A549 (cell line): ENCODE results near the gene ACOXL. TPM values are rescaled to one million over a fixed set of nuclear protein-coding genes. Genes with fewer than 3 reads are reported as not detected.

ENCODE experiments used
- ATAC-seq, 2 experiments: fragments of 200-7000 bp in 1 of 2; fragments of >200 bp in 1 of 2; cut with Nextera tagmentation in 1 of 2; cut with Tn5 transposase in 1 of 2; 3 replicates each; pipeline versions ENCODE4 v1.8.0 to v1.9.1; 2018 to 2020; ENCODE audit warnings: mild to moderate bottlenecking in 1 of 2, moderate library complexity in 1 of 2
- CTCF ChIA-PET: fragments of 300-600 bp; sonication (Branson Sonifier 250); formaldehyde crosslinking; extraction: SDS; loops from one replicate; lab custom pipeline; 2021; ENCODE audit warnings: antibody characterized with exemption, inconsistent platforms; lab: Yijun Ruan, JAX
- POLR2A ChIA-PET: fragments of 350-600 bp; formaldehyde crosslinking; extraction: SDS; loops from one replicate; lab custom pipeline; 2021; ENCODE audit warnings: antibody characterized with exemption, inconsistent platforms; lab: Yijun Ruan, JAX
- DNase-seq, 2 experiments: peaks; one replicate each; pipeline versions ENCODE4 v3.0.0 to v3.0.0-alpha.2; 2011 to 2016; ENCODE audit warnings: low read depth in 1 of 2, low spot score in 1 of 2
- FAIRE-seq: peaks from 2 replicates; lab custom pipeline; 2011; peaks lifted over from hg19 to GRCh38; lab: Jason Lieb, UNC
- H3K27ac ChIP-seq, 2 experiments: fragments of >200 bp; sonication (Bioruptor Twin); formaldehyde crosslinking; 3 replicates each; pipeline ENCODE4 v1.5.1; 2016 to 2017
- H3K4me1 ChIP-seq: fragments of >200 bp; sonication (Bioruptor Twin); formaldehyde crosslinking; 3 replicates; pipeline ENCODE4 v1.6.1; 2016
- H3K4me2 ChIP-seq: fragments of >200 bp; sonication (Bioruptor Twin); formaldehyde crosslinking; 3 replicates; pipeline ENCODE4 v1.6.1; 2016
- H3K4me3 ChIP-seq: fragments of >200 bp; sonication (Bioruptor Twin); formaldehyde crosslinking; 3 replicates; pipeline ENCODE4 v1.5.1; 2016
- H3K9me3 ChIP-seq: fragments of >200 bp; sonication (Bioruptor Twin); formaldehyde crosslinking; 3 replicates; pipeline ENCODE4 v1.6.1; 2016
- ATOH8 ChIP-seq: fragments of 250-450 bp; sonication (Bioruptor Pico); IDR thresholded peaks from 2 replicates; pipeline ENCODE4 v1.5.0; 2020; ENCODE audit warnings: low read depth, mild to moderate bottlenecking, moderate library complexity
- BHLHE40 ChIP-seq: IDR thresholded peaks from 2 replicates; pipeline ENCODE4 v1.6.1; 2012; ENCODE audit warnings: low read depth, low read length, inconsistent platforms
- CBX8 ChIP-seq: fragments of 200-600 bp; sonication (generic); IDR thresholded peaks from 2 replicates; pipeline ENCODE4 v1.6.1; 2016
- CEBPB ChIP-seq, 2 experiments: fragments of >200 bp in 1 of 2; sonication (Bioruptor Twin) in 1 of 2; formaldehyde crosslinking in 1 of 2; IDR thresholded peaks; 2 replicates each; pipeline ENCODE4 v1.6.1; 2012 to 2016
- CHD2 ChIP-seq: fragments of 150-350 bp; IDR thresholded peaks from 2 replicates; pipeline ENCODE4 v1.6.1; 2014; ENCODE audit warnings: low read length; ENCODE audit not compliant: partially characterized antibody
- CHD4 ChIP-seq: fragments of 200-600 bp; sonication (generic); IDR thresholded peaks from 2 replicates; pipeline ENCODE4 v1.6.1; 2016; ENCODE audit warnings: antibody characterized with exemption, mild to moderate bottlenecking, borderline replicate concordance
- CTCF ChIP-seq: fragments of >200 bp; sonication (Bioruptor Twin); formaldehyde crosslinking; IDR thresholded peaks from 3 replicates; pipeline ENCODE4 v1.5.1; 2016
- EP300 ChIP-seq, 2 experiments: fragments of >200 bp; sonication (Bioruptor Twin); formaldehyde crosslinking; IDR thresholded peaks; 2 replicates in 1 of 2; 3 replicates in 1 of 2; pipeline ENCODE4 v1.6.1; 2016 to 2017
- FOSB ChIP-seq: fragments of 250-450 bp; sonication (Bioruptor Pico); IDR thresholded peaks from 2 replicates; pipeline ENCODE4 v1.5.0; 2020; ENCODE audit warnings: mild to moderate bottlenecking, moderate library complexity
- FOSL2 ChIP-seq, 2 experiments: fragments of 450-650 bp in 1 of 2; fragments of >200 bp in 1 of 2; sonication (Bioruptor Twin) in 1 of 2; formaldehyde crosslinking; IDR thresholded peaks; 2 replicates each; pipeline versions ENCODE4 v1.5.0 to v1.6.1; 2016 to 2020; ENCODE audit warnings: mild to moderate bottlenecking in 1 of 2, moderate library complexity in 1 of 2
- FOXS1 ChIP-seq: fragments of 250-450 bp; sonication (Bioruptor Pico); IDR thresholded peaks from 2 replicates; pipeline ENCODE4 v1.5.0; 2020; ENCODE audit warnings: mild to moderate bottlenecking, moderate library complexity
- HES2 ChIP-seq: fragments of >200 bp; sonication (Bioruptor Twin); formaldehyde crosslinking; IDR thresholded peaks from 2 replicates; pipeline ENCODE4 v1.6.1; 2016
- HOXB13 ChIP-seq: fragments of 250-450 bp; sonication (Bioruptor Pico); IDR thresholded peaks from 2 replicates; pipeline ENCODE4 v1.5.0; 2020; ENCODE audit warnings: low read depth, mild to moderate bottlenecking, moderate library complexity
- JUNB ChIP-seq: fragments of >200 bp; sonication (Bioruptor Twin); formaldehyde crosslinking; IDR thresholded peaks from 2 replicates; pipeline ENCODE4 v1.6.1; 2016
- KDM1A ChIP-seq: fragments of 200-600 bp; sonication (generic); IDR thresholded peaks from 2 replicates; pipeline ENCODE4 v1.6.1; 2016; ENCODE audit warnings: low read depth, mild to moderate bottlenecking
- KDM5A ChIP-seq: fragments of 200-600 bp; sonication (generic); IDR thresholded peaks from 2 replicates; pipeline ENCODE4 v1.6.1; 2016; ENCODE audit warnings: antibody characterized with exemption, mild to moderate bottlenecking
- MAFK ChIP-seq: fragments of 450-650 bp; IDR thresholded peaks from 2 replicates; pipeline ENCODE4 v1.6.1; 2014; ENCODE audit not compliant: partially characterized antibody
- MAX ChIP-seq: IDR thresholded peaks from 2 replicates; pipeline ENCODE4 v1.6.1; 2012
- MAZ ChIP-seq: fragments of 150-350 bp; IDR thresholded peaks from 2 replicates; pipeline ENCODE4 v1.6.1; 2014; ENCODE audit warnings: antibody characterized with exemption, low read depth, low read length, borderline replicate concordance
- MYC ChIP-seq: IDR thresholded peaks from 2 replicates; pipeline ENCODE4 v1.6.1; 2012; ENCODE audit warnings: mild to moderate bottlenecking, inconsistent platforms, low read length, improper control_type of control experiment, borderline replicate concordance
- NFE2L2 ChIP-seq: fragments of 150-350 bp; conservative IDR thresholded peaks from 2 replicates; pipeline ENCODE4 v1.6.1; 2014; ENCODE audit warnings: low read length
- PBX3 ChIP-seq: IDR thresholded peaks from 2 replicates; pipeline ENCODE4 v1.6.1; 2012
- POLR2A ChIP-seq: IDR thresholded peaks from 2 replicates; pipeline ENCODE4 v1.6.1; 2012; ENCODE audit warnings: mild to moderate bottlenecking, low read length
- RARB ChIP-seq: fragments of 250-450 bp; sonication (Bioruptor Pico); IDR thresholded peaks from 2 replicates; pipeline ENCODE4 v1.8.0; 2021; ENCODE audit warnings: mild to moderate bottlenecking, moderate library complexity
- RFX5 ChIP-seq: fragments of 450-650 bp; IDR thresholded peaks from 2 replicates; pipeline ENCODE4 v1.7.1; 2014; ENCODE audit warnings: antibody characterized with exemption, mild to moderate bottlenecking, moderate library complexity
- TFCP2L1 ChIP-seq: fragments of 250-450 bp; sonication (Bioruptor Pico); IDR thresholded peaks from 2 replicates; pipeline ENCODE4 v1.5.0; 2021; ENCODE audit warnings: mild to moderate bottlenecking
- TP53 ChIP-seq: fragments of 250-450 bp; sonication (Bioruptor Pico); IDR thresholded peaks from 2 replicates; pipeline ENCODE4 v1.5.0; 2021; ENCODE audit warnings: mild to moderate bottlenecking, moderate library complexity
- ZC3H11A ChIP-seq: fragments of 450-650 bp; IDR thresholded peaks from 2 replicates; pipeline ENCODE4 v1.6.1; 2014; ENCODE audit warnings: antibody characterized with exemption, mild to moderate bottlenecking
- ZNF302 ChIP-seq: fragments of 250-450 bp; sonication (Bioruptor Pico); IDR thresholded peaks from 2 replicates; pipeline ENCODE4 v1.9.0; 2021; ENCODE audit warnings: inconsistent platforms, mild to moderate bottlenecking, moderate library complexity
- WGBS: methylation state at CpG from one replicate; pipeline ENCODE4 v1.1.6; 2017; ENCODE audit errors: missing lambda C conversion rate; 5-methylcytosine and 5-hydroxymethylcytosine counted together
- polyA plus RNA-seq, 4 experiments: library from polyadenylated mRNA; depleted of rRNA in 3 of 4; stranded (reverse); fragments of >200 nt; fragmentation: RNase III in 1 of 4; extraction: RNeasy Plus Mini Kit Qiagen cat#74134 plus additional on column Dnase treatment in 1 of 4; gene quantifications; 2 replicates in 3 of 4; 3 replicates in 1 of 4; pipeline ENCODE4 v1.2.3, GENCODE V29; 2011 to 2017

Gene ACOXL
- polyA plus RNA-seq, 2 of the 4 experiments (the other 2 are of a cell fraction), result not detected

GRCh38 chr2:110819711-110820110 is 87.3 kb downstream of the ACOXL start:
- DNase-seq, result no peak
- no peak overlapping the region for H3K4me2 ChIP-seq
- no peak; a peak in 1 of 6 replicates for ATAC-seq
- 3% methylated on average over 3 of the region's 3 CpGs for WGBS
- CTCF ChIA-PET, result interaction anchor here (0.7 kb wide), 1 partner anchor 28 kb away, joined by 3 read pairs; no protein-coding TSS in a partner anchor
- FAIRE-seq, result no peak
- no peak for TF ChIP-seq MAZ
- no peak for TF ChIP-seq CEBPB (IDR thresholded peaks at IDR 0.05)
- no peak for TF ChIP-seq KDM5A
- no peak for TF ChIP-seq TP53
- TF ChIP-seq FOSL2 (IDR thresholded peaks at IDR 0.05), result no peak
- TF ChIP-seq FOSL2 (CRISPR knock-in tag; IDR thresholded peaks at IDR 0.05), result no peak
- no peak for TF ChIP-seq HES2
- TF ChIP-seq JUNB, result no peak
- no peak for TF ChIP-seq FOSB
- no peak for TF ChIP-seq NFE2L2
- no peak for TF ChIP-seq HOXB13
- no peak for TF ChIP-seq CHD2
- no peak for TF ChIP-seq RARB (CRISPR knock-in tag)
- TF ChIP-seq ZC3H11A, result no peak
- TF ChIP-seq MAX, result no peak
- no peak for TF ChIP-seq POLR2A
- TF ChIP-seq, all 56 proteins: peak for 0
- H3K27ac ChIP-seq, result no peak overlapping the region
- no peak overlapping the region for H3K4me3 ChIP-seq
- H3K9me3 ChIP-seq, result peaks cover 13% of the 10 kb centered on the region
- POLR2A ChIA-PET, result no interaction called here
- no peaks in the 10 kb centered on the region for H3K4me1 ChIP-seq

- WGBS, result 15% methylated on average over 2 of the region's 2 CpGs
- TF ChIP-seq EP300 (IDR thresholded peaks at IDR 0.05) (no peak), PBX3 (no peak), MAFK (no peak), HES2 (no peak), ATOH8 (no peak), MAX (no peak), POLR2A (no peak), CTCF (no peak), BHLHE40 (no peak), MYC (no peak), KDM5A (no peak), HOXB13 (no peak), TFCP2L1 (no peak), CHD4 (no peak), ZC3H11A (no peak), FOXS1 (CRISPR knock-in tag) (no peak), RFX5 (no peak), CBX8 (no peak), KDM1A (no peak), ZNF302 (no peak)
- TF ChIP-seq, all 56 proteins: peak for 0
- POLR2A ChIA-PET, result no interaction called here
- peaks cover 15% of the 10 kb centered on the region for H3K9me3 ChIP-seq
- H3K27ac ChIP-seq, result no peak overlapping the region
- CTCF ChIA-PET, result interaction anchor here (3.6 kb wide), 1 partner anchor 8 kb away, joined by 31 read pairs; no protein-coding TSS in a partner anchor
- H3K4me2 ChIP-seq, result no peak overlapping the region
- ATAC-seq (no peak), DNase-seq (no peak), FAIRE-seq (no peak)
- no peaks in the 10 kb centered on the region for H3K4me1 ChIP-seq
- H3K4me3 ChIP-seq, result no peak overlapping the region
These were observed 87.8 kb downstream of the ACOXL start for GRCh38 chr2:110820128-110820527.
